Osteoblast (primary cell): ENCODE measurements around the gene APOA4. TPM values are rescaled to one million over a fixed set of nuclear protein-coding genes. Genes with fewer than 3 reads are reported as not detected.
"Not testable (repeated sequence)": the region's sequence is repeated elsewhere in the genome, so short reads cannot be mapped to it uniquely, and the experiment has no call there.

Source experiments
- DNase-seq: peaks from one replicate; pipeline ENCODE4 v3.0.0; 2011; ENCODE audit warnings: low spot score, mixed read lengths; ENCODE audit not compliant: insufficient read length; ENCODE audit errors: missing footprints
- H2AFZ ChIP-seq: 2 replicates; pipeline ENCODE4 v1.6.0; 2011; ENCODE audit warnings: mild to moderate bottlenecking, low read length
- H3K27ac ChIP-seq: 2 replicates; pipeline ENCODE4 v1.5.1; 2011; ENCODE audit warnings: mild to moderate bottlenecking, low read depth, low read length, moderate library complexity
- H3K27me3 ChIP-seq: 2 replicates; pipeline ENCODE4 v1.6.0; 2012; ENCODE audit warnings: mild to moderate bottlenecking, control low read depth, inconsistent platforms, low read length, moderate library complexity; ENCODE audit not compliant: insufficient read depth
- H3K36me3 ChIP-seq: 2 replicates; pipeline ENCODE4 v1.5.1; 2011; ENCODE audit warnings: mild to moderate bottlenecking, low read length, control low read depth, moderate library complexity; ENCODE audit not compliant: insufficient read depth
- H3K4me1 ChIP-seq: 2 replicates; pipeline ENCODE4 v1.5.1; 2011; ENCODE audit warnings: mild to moderate bottlenecking, low read length, control low read depth, moderate library complexity; ENCODE audit not compliant: insufficient read depth
- H3K4me2 ChIP-seq: 2 replicates; pipeline ENCODE4 v1.6.0; 2011; ENCODE audit warnings: mild to moderate bottlenecking, low read length; ENCODE audit not compliant: insufficient read depth
- H3K4me3 ChIP-seq: fragments of 200-600 bp; sonication (generic); 3 replicates; pipeline ENCODE4 v1.5.1; 2012; ENCODE audit warnings: mild to moderate bottlenecking, low read length, inconsistent platforms; ENCODE audit not compliant: insufficient read depth
- H3K79me2 ChIP-seq: 2 replicates; pipeline ENCODE4 v1.6.0; 2012; ENCODE audit warnings: mild to moderate bottlenecking, low read length, control low read depth, inconsistent platforms; ENCODE audit not compliant: insufficient read depth
- H3K9me3 ChIP-seq: 2 replicates; pipeline ENCODE4 v1.5.1; 2011; ENCODE audit warnings: low read depth, low read length, control low read depth
- H4K20me1 ChIP-seq: 2 replicates; pipeline ENCODE4 v1.6.0; 2012; ENCODE audit warnings: mild to moderate bottlenecking, low read length, control low read depth; ENCODE audit not compliant: insufficient read depth
- CTCF ChIP-seq: IDR thresholded peaks from 2 replicates; pipeline ENCODE4 v1.5.1; 2011; ENCODE audit warnings: mild to moderate bottlenecking, low read depth, low read length, moderate library complexity; ENCODE audit errors: extremely low read depth
- total RNA-seq: library from RNA; depleted of rRNA; stranded (reverse); fragments of >200 nt; gene quantifications from 2 replicates; pipeline ENCODE4 v1.2.3, GENCODE V29; 2012

The APOA4 gene
- total RNA-seq, 1 donor = not detected

GRCh38 chr11:116807601-116808261 lies 15.4 kb downstream of the APOA4 start:
- Histone ChIP-seq H3K4me2 (no peak overlapping the region), H3K27me3 (no peaks in the 10 kb centered on the region), H3K4me1 (peaks cover 10% of the 10 kb centered on the region), H3K9me3 (no peaks in the 10 kb centered on the region), H3K36me3 (no peaks in the 10 kb centered on the region), H2AFZ (no peak overlapping the region), H3K79me2 (no peaks in the 10 kb centered on the region), H3K4me3 (no peak overlapping the region), H4K20me1 (no peaks in the 10 kb centered on the region), H3K27ac (peak overlapping the region; percentile 94)
- no peak for TF ChIP-seq CTCF
- no peak for DNase-seq

DNA sequence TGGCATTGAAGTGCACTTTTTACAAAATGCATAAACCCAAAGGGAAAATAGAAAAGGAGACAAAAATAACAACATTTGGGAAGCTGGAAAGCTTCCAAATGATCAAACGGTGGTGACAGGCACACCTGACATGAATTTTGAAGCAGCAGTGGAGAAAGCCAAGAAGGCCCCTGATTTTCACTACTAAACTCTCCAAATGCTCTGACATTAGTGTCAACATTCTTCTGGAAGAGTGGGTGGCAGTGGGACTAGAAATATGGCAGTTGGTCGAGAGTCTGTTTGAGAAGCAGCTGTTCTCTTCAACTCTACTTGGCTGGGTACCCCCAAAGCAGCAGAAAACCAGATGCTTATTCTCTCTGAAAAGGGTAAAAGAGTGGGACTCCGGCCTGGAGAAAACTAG lies 19.1 kb downstream of the APOA4 start:
- H3K9me3 ChIP-seq = no peaks in the 10 kb centered on the region
- H3K4me2 ChIP-seq = no peak overlapping the region
- no peak overlapping the region for H3K4me3 ChIP-seq
- H3K27me3 ChIP-seq = no peaks in the 10 kb centered on the region
- no peaks in the 10 kb centered on the region for H3K79me2 ChIP-seq
- DNase-seq = no peak
- H2AFZ ChIP-seq = no peak overlapping the region
- H3K36me3 ChIP-seq = no peaks in the 10 kb centered on the region
- peaks cover 7% of the 10 kb centered on the region for H3K4me1 ChIP-seq
- TF ChIP-seq CTCF = no peak
- no peaks in the 10 kb centered on the region for H4K20me1 ChIP-seq
- no peak overlapping the region for H3K27ac ChIP-seq

- not testable (repeated sequence) for H2AFZ ChIP-seq, H3K79me2 ChIP-seq, H3K27ac ChIP-seq, H3K9me3 ChIP-seq, H3K4me3 ChIP-seq, DNase-seq, H4K20me1 ChIP-seq, H3K4me2 ChIP-seq, H3K36me3 ChIP-seq, H3K4me1 ChIP-seq, H3K27me3 ChIP-seq
These were observed 21.4 kb downstream of the APOA4 start for GRCh38 chr11:116801662-116802061.

DNA sequence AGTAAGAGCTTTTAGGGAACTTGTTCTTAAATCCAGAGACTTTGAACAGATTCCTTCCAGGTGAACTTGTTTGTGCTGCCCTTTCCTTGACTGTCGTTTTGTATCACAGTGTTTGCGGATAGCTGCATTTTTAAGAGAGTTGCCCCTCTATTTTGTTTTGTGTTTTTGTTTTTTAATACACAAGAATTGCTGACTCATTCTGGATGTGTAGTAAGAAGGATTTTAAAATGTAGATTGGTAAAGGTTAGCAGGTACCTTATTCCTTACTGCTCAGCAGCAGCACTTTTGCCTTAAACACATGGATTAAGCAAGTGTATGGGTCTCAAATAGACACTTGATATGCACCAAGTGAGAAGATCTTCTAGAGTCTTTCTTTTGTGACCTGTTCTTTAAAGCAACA lies 22.5 kb downstream of the APOA4 start:
- no peak for DNase-seq
- no peaks in the 10 kb centered on the region for H3K9me3 ChIP-seq
- no peaks in the 10 kb centered on the region for H3K27me3 ChIP-seq
- H3K27ac ChIP-seq = no peak overlapping the region
- no peaks in the 10 kb centered on the region for H3K79me2 ChIP-seq
- H2AFZ ChIP-seq = no peak overlapping the region
- no peak overlapping the region for H3K4me2 ChIP-seq
- H3K4me1 ChIP-seq = no peaks in the 10 kb centered on the region
- no peaks in the 10 kb centered on the region for H3K36me3 ChIP-seq
- no peak overlapping the region for H3K4me3 ChIP-seq
- no peaks in the 10 kb centered on the region for H4K20me1 ChIP-seq
- TF ChIP-seq CTCF = no peak
